GM18870 (cell line): ENCODE results near the gene DNASE1L3.

Experiments used
- ATAC-seq: cut with Tn5 transposase; IDR thresholded peaks from one replicate; pipeline ENCODE4 v1.9.1; 2021; ENCODE audit warnings: moderate library complexity; ENCODE audit not compliant: unreplicated experiment

Gene DNASE1L3

GRCh38 chr3:58164199-58164879 is 46.4 kb downstream of the DNASE1L3 start:
- ATAC-seq = no peak

GRCh38 chr3:58163234-58163633 is 47.5 kb downstream of the DNASE1L3 start:
- no peak for ATAC-seq

- ATAC-seq = no peak
Measured at GRCh38 chr3:58161435-58162398, 49.1 kb downstream of the DNASE1L3 start.

- ATAC-seq = no peak
Measured at GRCh38 chr3:58160399-58160798, 50.4 kb downstream of the DNASE1L3 start.

DNA sequence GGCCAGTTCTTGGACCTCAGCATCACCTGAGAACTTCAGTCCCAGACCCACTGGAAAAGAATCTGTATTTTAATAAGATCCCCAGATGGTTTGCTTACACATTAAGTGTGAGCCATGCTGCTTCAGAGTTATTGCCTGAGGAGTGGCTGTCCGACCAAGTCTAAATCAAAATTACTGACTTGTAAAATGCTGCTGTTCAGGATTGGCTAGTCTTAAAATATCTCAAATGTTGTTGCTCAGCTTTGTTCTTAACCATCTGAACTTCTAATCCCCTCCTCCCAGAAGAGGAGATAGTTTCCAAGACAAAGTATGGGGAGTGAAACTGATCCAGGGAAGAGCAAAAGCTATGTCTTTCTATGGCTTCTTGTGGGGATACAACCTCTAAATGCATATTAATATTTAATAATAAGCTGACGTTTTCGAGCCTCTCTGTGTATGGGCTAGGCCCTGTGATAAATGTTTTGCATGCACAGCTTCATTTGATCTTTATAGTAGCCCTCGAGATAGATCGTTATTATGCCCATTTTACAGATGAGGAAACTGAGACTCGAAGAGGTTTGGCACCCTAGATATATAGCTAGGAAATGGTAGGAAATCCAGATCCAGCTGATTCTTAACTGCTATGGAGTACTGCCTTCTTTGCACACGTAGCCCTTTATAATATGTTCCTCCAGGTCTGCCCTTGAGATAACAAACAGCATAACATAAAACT is 52.2 kb downstream of the DNASE1L3 start:
- ATAC-seq = no peak

GRCh38 chr3:58157700-58158099 is 53.1 kb downstream of the DNASE1L3 start:
- ATAC-seq = no peak

DNA sequence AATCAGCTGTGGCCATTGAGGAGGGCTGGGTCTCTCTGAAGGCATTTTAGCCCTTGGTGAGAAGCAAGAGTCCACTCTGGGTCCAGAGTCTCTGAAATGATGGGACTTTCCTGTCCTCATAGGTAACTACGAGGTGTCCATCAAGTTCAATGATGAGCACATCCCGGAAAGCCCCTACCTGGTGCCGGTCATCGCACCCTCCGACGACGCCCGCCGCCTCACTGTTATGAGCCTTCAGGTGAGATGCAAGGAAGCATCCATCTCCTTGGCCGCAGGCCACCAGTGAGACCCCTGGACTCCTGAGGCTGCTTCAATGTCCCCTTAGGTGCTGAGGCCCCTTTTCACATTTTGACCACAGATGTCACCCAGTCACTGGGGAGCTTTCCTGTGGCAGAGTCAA is 54.9 kb downstream of the DNASE1L3 start:
- no peak for ATAC-seq

- no peak for ATAC-seq
Measured at GRCh38 chr3:58154626-58155449, 55.9 kb downstream of the DNASE1L3 start.

DNA sequence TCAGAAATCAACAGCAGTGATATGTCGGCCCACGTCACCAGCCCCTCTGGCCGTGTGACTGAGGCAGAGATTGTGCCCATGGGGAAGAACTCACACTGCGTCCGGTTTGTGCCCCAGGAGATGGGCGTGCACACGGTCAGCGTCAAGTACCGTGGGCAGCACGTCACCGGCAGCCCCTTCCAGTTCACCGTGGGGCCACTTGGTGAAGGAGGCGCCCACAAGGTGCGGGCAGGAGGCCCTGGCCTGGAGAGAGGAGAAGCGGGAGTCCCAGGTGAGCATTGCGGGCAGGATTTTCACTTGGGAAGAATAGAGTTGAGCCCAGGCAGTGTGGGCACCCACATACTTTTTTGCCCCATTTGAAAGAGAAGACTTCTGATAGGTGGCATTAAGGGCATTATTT is 57.4 kb downstream of the DNASE1L3 start:
- no peak for ATAC-seq

DNA sequence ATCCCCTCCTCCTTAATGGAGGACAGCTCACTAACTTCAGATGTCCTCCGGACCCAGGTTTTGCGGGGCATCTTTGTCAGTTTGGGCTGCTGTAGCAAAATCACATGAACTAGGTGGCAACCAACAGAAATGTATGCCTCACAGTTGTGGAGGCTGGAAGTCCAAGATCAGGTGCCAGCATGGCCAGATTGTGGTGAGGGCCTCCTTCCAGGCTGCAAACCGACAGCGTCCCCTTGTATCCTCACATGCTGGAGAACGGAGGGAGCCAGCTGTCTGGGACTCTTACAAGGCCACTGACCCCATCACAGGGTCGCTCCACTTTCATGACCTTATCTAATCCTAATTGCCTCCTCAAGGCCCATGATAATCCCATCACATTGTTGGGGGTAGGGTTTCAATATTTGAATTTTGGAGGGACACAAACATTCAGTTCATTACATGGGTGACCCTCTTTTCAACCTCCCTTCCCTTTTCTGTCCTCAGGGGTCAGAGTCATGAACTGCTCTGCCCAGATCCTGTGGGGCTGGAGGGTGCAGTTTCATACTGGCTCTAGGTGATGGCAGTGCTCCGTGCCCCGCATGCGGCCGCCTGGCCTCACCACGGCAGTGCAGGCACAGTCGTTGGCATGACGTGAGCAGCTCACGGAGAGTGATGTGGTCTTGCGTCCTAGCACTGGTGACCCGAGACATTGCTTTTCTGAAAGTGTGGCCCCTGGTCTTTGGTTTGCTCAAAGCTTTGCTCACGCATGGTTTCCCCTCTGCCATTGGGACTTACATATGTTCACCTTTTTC is 58.4 kb downstream of the DNASE1L3 start:
- no peak for ATAC-seq

DNA sequence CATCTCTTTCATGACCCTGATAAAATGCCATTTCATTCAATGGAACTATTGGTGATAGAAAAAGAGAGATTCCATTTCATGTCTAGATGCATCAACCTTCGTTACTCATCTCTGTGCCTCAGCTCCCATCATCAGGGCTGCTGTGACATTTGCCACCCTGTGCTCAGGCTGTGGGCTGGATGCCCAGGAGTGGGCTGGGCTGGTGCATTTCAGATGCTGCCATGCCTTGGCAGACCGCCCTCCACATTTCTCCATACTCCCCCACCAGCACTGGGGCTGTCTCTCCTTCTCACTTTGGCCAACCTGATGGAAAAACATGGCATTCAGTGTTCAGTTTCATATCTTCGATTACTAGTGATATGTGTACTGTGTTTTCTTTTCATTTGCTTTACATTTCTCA is 59.1 kb downstream of the DNASE1L3 start:
- ATAC-seq = no peak

DNA sequence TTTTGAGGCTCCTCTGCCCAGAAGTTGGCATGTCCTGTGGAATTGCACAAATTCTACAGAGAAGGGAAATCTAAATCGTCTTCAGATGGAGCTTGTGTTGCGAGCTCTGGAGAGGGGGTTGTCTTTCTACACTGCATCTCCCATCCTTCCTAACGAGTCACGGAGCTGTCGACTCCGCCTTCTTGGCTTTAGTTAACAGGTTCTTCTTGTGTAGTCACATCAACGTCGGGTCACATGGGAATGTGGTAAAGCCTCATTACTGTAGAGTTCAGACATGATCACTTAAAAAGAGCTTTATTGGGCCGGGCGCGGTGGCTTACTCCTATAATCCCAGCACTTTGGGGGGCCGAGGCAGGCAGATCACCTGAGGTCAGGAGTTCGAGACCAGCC is 60.0 kb downstream of the DNASE1L3 start:
- ATAC-seq = no peak

GRCh38 chr3:58150130-58150809 is 60.5 kb downstream of the DNASE1L3 start:
- ATAC-seq = no peak

DNA sequence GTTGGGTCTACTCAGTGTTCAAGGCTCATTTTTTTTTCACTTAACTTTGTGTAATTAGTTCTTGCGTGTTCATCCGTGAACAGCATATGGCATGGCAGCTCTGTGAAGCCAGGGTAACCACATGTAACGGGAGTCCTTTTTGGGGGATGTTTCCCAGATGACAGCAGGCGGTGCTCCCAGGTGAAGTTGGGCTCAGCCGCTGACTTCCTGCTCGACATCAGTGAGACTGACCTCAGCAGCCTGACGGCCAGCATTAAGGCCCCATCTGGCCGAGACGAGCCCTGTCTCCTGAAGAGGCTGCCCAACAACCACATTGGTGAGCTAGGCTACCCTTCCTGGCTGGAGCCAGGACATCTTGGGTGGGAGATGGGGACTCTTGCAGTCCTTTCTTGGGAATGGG is 62.7 kb downstream of the DNASE1L3 start:
- no peak for ATAC-seq

DNA sequence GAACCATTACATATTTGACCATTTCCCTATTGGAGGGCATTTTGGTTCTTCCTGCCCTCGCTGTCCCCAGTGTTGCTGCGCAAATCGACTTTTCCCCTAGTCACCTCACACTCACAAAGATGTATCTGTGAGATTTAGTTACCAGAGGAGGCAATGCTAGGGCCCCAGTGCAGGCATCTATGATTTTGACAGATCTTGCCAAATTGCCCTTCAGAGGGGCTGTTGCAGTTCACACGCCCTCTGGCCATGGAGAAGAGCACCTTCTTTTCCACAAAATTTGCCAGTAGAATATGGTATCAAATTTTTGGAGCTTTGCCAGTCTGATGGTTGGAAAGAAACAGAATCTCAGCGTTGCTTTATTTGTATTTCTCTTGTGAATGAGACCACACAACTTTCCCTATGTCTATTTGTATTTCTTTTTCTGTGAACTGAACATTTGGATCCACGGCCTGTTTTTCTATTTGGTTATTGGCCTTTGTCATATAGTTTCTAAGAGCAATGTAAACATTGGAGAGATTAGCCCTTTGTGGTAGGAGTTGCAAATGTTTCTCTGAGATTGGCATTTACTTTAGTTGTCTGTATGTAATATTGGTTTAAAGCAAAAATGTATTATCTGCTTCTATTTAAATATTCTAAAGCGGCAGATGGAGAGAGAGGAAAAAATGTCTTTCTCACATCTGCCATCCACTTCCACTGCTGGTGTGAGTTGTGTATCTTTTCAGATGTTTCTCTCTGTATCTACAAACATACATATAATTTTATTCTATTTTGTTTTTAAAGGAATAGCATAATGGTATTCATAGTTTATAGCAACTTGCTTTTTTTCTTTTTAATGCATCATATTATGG is 66.1 kb downstream of the DNASE1L3 start:
- ATAC-seq = no peak

- no peak for ATAC-seq
Measured at GRCh38 chr3:58143417-58144055, 67.2 kb downstream of the DNASE1L3 start.
